Fibroblast of mammary gland (primary cell): Measurements from ENCODE around the gene MOCS1.

Experiments
- DNase-seq: peaks from one replicate; pipeline ENCODE4 v3.0.0-alpha.2; 2010; ENCODE audit warnings: low read depth
- H3K4me3 ChIP-seq: 2 replicates; pipeline ENCODE4 v1.5.1; 2011; ENCODE audit warnings: low read depth, mild to moderate bottlenecking, low read length, moderate library complexity; ENCODE audit not compliant: control insufficient read depth
- TF ChIP-seq, protein P1 (sequence below): conservative IDR thresholded peaks from 2 replicates; pipeline ENCODE4 v1.5.1; 2011; ENCODE audit warnings: low read depth, low read length, inconsistent platforms; ENCODE audit not compliant: control insufficient read depth, insufficient read depth

Gene MOCS1

DNA sequence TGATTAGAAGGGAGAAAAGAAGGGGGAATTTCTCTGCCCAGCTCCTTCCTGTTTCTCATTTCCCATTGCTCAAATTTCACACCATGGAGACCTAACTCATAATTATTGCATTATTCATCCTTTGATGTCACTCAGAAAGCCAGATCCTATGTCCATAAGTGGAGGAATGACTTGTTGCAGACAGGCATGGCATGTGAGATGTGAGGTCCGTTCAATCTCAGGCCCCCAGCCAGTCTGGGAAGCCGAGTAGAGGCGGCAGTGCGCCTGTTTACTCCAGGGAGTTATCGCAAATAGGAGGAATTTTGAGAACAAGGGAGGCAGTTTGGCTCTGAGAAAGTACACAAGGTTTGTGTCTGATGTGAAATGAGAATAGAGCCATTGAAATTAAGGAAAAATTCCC, 26.9 kb upstream of the MOCS1 start:
- H3K4me3 ChIP-seq: no peak overlapping the region
- TF ChIP-seq, protein P1, sequence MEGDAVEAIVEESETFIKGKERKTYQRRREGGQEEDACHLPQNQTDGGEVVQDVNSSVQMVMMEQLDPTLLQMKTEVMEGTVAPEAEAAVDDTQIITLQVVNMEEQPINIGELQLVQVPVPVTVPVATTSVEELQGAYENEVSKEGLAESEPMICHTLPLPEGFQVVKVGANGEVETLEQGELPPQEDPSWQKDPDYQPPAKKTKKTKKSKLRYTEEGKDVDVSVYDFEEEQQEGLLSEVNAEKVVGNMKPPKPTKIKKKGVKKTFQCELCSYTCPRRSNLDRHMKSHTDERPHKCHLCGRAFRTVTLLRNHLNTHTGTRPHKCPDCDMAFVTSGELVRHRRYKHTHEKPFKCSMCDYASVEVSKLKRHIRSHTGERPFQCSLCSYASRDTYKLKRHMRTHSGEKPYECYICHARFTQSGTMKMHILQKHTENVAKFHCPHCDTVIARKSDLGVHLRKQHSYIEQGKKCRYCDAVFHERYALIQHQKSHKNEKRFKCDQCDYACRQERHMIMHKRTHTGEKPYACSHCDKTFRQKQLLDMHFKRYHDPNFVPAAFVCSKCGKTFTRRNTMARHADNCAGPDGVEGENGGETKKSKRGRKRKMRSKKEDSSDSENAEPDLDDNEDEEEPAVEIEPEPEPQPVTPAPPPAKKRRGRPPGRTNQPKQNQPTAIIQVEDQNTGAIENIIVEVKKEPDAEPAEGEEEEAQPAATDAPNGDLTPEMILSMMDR: no peak
- DNase-seq: peak; percentile 43

DNA sequence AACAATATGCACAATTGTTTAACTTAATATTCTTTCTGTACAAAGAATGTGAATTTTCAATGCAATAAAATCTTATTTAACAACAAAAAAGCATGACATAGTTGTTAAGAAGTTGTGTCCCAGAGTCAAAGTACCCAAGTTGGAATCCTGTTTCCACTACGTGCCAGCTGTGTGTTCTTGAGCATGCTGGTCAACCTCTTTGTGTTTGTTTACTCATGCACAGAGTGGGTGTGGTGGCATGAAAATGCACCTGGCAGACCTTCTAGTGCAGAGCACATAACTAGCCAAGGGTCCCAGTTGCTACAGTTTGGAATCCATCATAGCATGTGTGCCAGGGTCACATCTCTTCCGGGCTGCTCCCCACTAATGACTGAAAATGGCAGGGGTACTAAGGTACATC, 24.7 kb upstream of the MOCS1 start:
- TF ChIP-seq, protein P1: no peak
- no peak for DNase-seq
- no peak overlapping the region for H3K4me3 ChIP-seq

DNA sequence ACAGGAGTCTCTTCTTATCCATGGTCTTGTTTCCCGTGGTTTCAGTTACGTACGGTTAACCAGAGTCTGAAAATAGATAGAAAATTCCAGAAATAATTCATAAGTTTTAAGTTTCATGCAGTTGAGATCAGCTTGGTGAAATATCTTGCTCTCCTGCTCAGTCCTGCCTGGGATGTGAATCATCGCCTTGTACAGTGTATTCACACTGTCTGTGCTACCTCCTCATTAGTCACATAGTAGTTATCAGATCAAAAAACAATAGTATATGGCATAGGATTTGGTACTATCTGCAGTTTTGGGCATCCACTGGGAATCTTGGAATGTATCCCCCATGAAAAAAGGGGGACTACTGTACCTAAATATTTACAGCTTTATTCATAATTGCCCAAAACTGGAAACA, 22.7 kb upstream of the MOCS1 start:
- TF ChIP-seq, protein P1: no peak
- H3K4me3 ChIP-seq: no peak overlapping the region
- DNase-seq: no peak

DNA sequence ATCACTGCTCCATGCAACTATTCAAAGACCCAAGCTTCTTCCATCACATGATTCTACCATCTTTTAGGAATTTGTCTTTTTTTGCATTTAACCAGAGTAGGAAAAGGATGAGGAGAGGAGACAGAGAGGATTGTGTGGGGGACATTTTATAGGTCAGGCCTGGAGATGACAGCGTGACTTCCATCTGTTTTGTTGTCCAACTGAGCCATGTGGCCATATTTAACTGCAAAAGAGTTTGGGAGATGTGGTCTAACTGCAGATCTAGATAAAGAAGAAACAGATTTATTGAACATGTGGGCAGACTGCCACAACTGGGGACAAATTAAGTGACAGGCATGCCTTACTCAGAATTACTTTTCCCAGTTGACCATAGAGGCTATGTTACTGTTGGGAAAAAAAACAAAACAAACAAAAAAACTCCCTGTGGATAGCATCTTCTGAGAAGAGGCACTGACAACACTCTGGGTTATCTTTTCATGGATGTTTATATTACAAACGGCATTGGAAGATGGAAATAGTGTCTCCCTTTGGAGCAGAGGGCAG, 18.9 kb upstream of the MOCS1 start:
- no peak for DNase-seq
- H3K4me3 ChIP-seq: no peak overlapping the region

DNA sequence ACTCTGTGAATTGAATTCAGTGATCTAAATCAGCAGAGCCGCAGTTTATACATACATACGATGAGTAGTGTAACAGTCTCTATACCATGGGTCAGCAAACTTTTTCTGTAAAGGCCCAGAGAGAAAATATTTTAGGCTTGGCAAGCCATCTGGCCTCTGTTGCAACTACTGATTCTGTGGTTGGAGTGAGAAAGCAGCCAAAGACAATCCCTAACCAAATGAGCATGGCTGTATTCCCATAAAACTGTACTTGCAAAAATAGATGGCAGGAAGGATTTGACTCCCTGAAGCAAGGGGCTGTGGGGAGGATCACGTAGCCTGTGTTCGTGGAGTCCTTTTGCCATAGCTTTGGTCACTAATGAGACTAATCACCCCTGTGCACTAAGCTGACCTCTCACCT, 17.9 kb upstream of the MOCS1 start:
- peak; percentile 49 for DNase-seq
- no peak overlapping the region for H3K4me3 ChIP-seq
- TF ChIP-seq, protein P1: no peak

More for the DNA sequence above, 18.9 kb upstream of the MOCS1 start:
- TF ChIP-seq, protein P1: no peak

DNA sequence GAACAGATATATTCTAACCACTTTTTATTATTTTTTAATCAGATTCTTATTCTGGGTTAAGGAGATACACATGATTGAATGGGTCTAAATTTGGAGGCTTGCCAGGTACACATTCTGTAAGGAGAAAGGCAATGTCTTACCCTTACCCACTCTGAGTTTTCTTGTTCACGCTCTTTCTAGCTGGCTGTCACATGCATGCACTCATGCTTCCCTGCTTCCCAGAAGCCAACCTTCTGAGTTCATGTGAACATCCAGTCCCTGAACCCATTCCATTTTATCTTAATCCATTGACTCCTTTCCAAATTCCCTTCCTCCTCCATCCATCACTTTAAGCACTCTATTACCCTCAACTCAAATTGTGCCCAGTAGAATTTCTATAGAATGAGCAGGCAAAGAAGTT, 17.5 kb upstream of the MOCS1 start:
- TF ChIP-seq, protein P1: no peak
- DNase-seq: no peak
- no peak overlapping the region for H3K4me3 ChIP-seq

DNA sequence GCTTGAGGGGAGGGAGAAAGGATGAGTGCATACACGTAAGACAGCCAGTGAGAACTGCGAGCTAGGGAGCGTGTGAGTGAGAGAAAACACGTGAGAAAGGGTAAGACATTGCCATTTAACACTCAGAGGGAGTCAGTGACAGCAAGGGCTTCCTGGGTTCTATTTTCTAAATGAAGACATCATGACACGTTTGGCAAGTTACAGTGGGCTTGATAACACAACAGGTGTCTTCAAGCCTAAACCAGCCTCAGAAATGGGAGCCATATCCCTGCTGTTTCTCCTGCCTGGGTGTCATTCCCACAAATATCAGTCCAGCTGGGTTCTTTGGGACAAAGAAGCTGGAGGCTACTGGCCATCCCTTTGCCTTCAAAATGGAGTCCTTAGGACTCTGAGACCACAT, 16.9 kb upstream of the MOCS1 start:
- TF ChIP-seq, protein P1: no peak
- DNase-seq: no peak
- H3K4me3 ChIP-seq: no peak overlapping the region
